Measurements from ENCODE around the gene ADARB1.

- TF ChIP-seq CTCF (IDR thresholded peaks at IDR 0.05) (no peak), PRDM15 (CRISPR knock-in tag; IDR thresholded peaks at IDR 0.05) (no peak), NR3C1 (CRISPR knock-in tag; conservative IDR thresholded peaks at IDR 0.05; ENCODE audit: low read depth) (no peak), SMAD4 (CRISPR knock-in tag; IDR thresholded peaks at IDR 0.05) (no peak), ZBTB21 (CRISPR knock-in tag; IDR thresholded peaks at IDR 0.05; ENCODE audit: borderline replicate concordance) (no peak), TEAD4 (CRISPR knock-in tag; IDR thresholded peaks at IDR 0.05) (no peak), CREB1 (CRISPR knock-in tag; IDR thresholded peaks at IDR 0.05) (no peak), ZNF396 (CRISPR knock-in tag; IDR thresholded peaks at IDR 0.05; ENCODE audit: borderline replicate concordance) (no peak), USF2 (CRISPR knock-in tag; IDR thresholded peaks at IDR 0.05) (no peak), E2F5 (CRISPR knock-in tag; IDR thresholded peaks at IDR 0.05) (no peak), NR1H2 (CRISPR knock-in tag; IDR thresholded peaks at IDR 0.05) (no peak), MAX (CRISPR knock-in tag; IDR thresholded peaks at IDR 0.05) (no peak)
Observed at GRCh38 chr21:45169001-45169400, 94.6 kb downstream of the ADARB1 start.

Data from WTC11 (cell line).